Measurements from ENCODE around the gene CCNG2.

Gene CCNG2

DNA sequence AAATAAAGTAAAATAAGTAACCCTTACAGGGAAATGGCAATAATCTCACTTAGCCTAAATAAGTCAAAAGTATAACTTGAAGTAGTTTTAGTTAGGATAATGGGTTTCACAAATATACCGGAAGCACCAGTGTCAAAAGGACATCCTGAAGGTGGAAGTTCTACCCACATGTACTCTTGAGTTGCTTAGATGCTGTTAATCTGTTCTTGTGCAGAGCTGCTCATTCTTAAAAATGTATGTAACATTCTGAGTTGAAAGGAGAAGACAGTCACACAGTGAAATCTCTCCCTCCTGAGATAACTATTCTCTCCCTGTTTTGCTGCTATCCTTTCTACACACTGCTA is 11.2 kb upstream of the CCNG2 start:
- TF ChIP-seq EGR1 (IDR thresholded peaks at IDR 0.05) (no peak), CREB1 (IDR thresholded peaks at IDR 0.05; ENCODE audit: low read depth) (no peak), TEAD4 (IDR thresholded peaks at IDR 0.05) (no peak), NFIC (IDR thresholded peaks at IDR 0.05) (no peak), CEBPB (IDR thresholded peaks at IDR 0.05) (no peak), MAX (IDR thresholded peaks at IDR 0.05) (no peak), FOXM1 (IDR thresholded peaks at IDR 0.05; ENCODE audit: borderline replicate concordance, low read depth) (no peak), TCF12 (IDR thresholded peaks at IDR 0.05; ENCODE audit: low read depth) (no peak), TAF1 (IDR thresholded peaks at IDR 0.05; ENCODE audit: low read depth) (no peak), EP300 (IDR thresholded peaks at IDR 0.05; ENCODE audit: borderline replicate concordance) (no peak), ZBTB7A (IDR thresholded peaks at IDR 0.05; ENCODE audit: low read depth) (no peak), USF1 (IDR thresholded peaks at IDR 0.05) (no peak), RAD21 (IDR thresholded peaks at IDR 0.05; ENCODE audit: low read depth) (no peak), YY1 (IDR thresholded peaks at IDR 0.05; ENCODE audit: low read depth) (no peak), REST (IDR thresholded peaks at IDR 0.05; ENCODE audit: low read depth) (no peak)

DNA sequence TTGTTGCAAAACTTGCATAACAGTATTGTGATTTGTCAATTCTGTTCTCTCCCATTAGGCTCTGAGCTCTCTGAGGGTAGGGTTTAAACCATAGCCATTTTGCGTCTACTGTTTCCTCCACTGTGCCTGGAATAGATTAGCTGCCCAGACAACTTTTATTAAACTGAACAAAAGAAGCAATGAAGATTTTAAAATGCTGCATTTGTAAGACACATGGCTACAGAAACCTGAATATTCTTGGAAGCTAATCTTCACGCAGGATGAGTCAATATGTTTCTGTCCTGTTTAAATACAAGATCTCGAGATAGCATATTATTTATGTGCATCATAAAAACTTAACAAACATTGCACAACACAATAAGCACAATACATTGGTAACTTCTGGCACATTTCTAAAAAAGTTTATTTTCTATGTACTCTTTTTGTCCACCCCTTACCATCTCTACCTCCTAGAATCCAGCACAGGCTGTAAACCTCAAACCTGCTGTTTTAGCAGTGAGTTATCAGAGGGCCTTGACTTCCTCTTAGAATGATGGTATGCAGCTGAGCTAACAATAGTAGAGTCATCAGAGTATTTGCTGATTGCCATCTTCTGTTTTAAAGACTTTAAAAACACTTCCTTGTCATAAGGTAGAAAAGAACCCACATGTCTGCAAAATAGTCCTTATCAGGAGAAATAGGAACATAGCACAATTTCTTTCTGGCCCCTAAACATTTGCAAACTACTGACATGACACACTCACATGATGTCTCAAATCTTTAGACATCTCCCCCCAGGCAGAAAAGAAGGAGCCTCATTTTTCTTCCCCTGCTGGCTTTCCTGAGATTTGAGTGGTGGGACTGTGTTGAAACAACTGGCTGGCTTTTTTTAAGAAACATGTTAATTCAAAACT is 10.6 kb upstream of the CCNG2 start:
- no peak for TF ChIP-seq RAD21 (IDR thresholded peaks at IDR 0.05; ENCODE audit: low read depth)
- no peak for TF ChIP-seq MAX (IDR thresholded peaks at IDR 0.05)
- TF ChIP-seq FOXM1 (IDR thresholded peaks at IDR 0.05; ENCODE audit: borderline replicate concordance, low read depth), result no peak
- no peak for TF ChIP-seq USF1 (IDR thresholded peaks at IDR 0.05)
- TF ChIP-seq CREB1 (IDR thresholded peaks at IDR 0.05; ENCODE audit: low read depth), result no peak
- TF ChIP-seq EP300 (IDR thresholded peaks at IDR 0.05; ENCODE audit: borderline replicate concordance), result no peak
- no peak for TF ChIP-seq TEAD4 (IDR thresholded peaks at IDR 0.05)
- no peak for TF ChIP-seq TAF1 (IDR thresholded peaks at IDR 0.05; ENCODE audit: low read depth)
- TF ChIP-seq REST (IDR thresholded peaks at IDR 0.05; ENCODE audit: low read depth), result no peak
- TF ChIP-seq ZBTB7A (IDR thresholded peaks at IDR 0.05; ENCODE audit: low read depth), result no peak

DNA sequence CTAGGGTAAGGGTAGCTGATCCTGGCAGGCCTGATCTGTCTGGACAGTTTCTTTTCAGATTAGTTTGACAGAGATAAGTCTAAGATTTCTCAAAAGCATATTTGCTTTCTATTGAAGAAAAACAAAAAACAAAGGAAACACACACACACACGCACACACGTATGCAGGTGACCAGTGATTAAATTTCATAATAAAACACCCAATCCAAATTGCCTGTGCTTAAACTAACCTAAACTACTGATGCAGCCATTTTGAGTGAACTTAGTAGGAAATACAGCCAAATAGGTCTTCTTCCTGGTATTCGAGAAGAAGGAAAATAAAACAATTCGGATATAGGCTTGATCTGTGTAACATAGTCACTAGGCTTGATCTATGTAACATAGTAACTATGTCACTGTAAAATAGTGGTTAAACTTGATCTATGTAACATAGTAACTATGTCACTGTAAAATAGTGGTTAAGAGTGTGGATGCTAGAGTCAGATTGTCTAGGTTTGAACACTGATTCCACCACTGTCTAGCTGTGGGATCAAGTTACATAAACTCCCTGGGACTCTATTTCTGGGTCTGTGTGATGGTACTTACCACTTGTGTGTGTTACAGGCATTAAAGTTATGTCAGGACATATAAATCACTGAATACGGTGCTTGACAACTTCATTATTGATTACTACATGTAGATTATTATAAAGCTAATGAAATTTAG is 9.8 kb upstream of the CCNG2 start:
- TF ChIP-seq MAX (IDR thresholded peaks at IDR 0.05), result no peak
- TF ChIP-seq CEBPB (IDR thresholded peaks at IDR 0.05), result no peak
- TF ChIP-seq YY1 (IDR thresholded peaks at IDR 0.05; ENCODE audit: low read depth), result no peak
- TF ChIP-seq TEAD4 (IDR thresholded peaks at IDR 0.05), result no peak
- no peak for TF ChIP-seq EGR1 (IDR thresholded peaks at IDR 0.05)
- no peak for TF ChIP-seq TAF1 (IDR thresholded peaks at IDR 0.05; ENCODE audit: low read depth)
- no peak for TF ChIP-seq RAD21 (IDR thresholded peaks at IDR 0.05; ENCODE audit: low read depth)
- TF ChIP-seq ZBTB7A (IDR thresholded peaks at IDR 0.05; ENCODE audit: low read depth), result no peak
- no peak for TF ChIP-seq NFIC (IDR thresholded peaks at IDR 0.05)
- TF ChIP-seq USF1 (IDR thresholded peaks at IDR 0.05), result no peak
- no peak for TF ChIP-seq EP300 (IDR thresholded peaks at IDR 0.05; ENCODE audit: borderline replicate concordance)

GRCh38 chr4:77148078-77148477 is 8.9 kb upstream of the CCNG2 start:
- TF ChIP-seq REST (IDR thresholded peaks at IDR 0.05; ENCODE audit: low read depth) (no peak), CREB1 (IDR thresholded peaks at IDR 0.05; ENCODE audit: low read depth) (no peak), TEAD4 (IDR thresholded peaks at IDR 0.05) (no peak), USF1 (IDR thresholded peaks at IDR 0.05) (no peak), EGR1 (IDR thresholded peaks at IDR 0.05) (no peak), TAF1 (IDR thresholded peaks at IDR 0.05; ENCODE audit: low read depth) (no peak), ZBTB7A (IDR thresholded peaks at IDR 0.05; ENCODE audit: low read depth) (no peak), MAX (IDR thresholded peaks at IDR 0.05) (no peak), EP300 (IDR thresholded peaks at IDR 0.05; ENCODE audit: borderline replicate concordance) (no peak), YY1 (IDR thresholded peaks at IDR 0.05; ENCODE audit: low read depth) (no peak), RAD21 (IDR thresholded peaks at IDR 0.05; ENCODE audit: low read depth) (no peak), TCF12 (IDR thresholded peaks at IDR 0.05; ENCODE audit: low read depth) (no peak), NFIC (IDR thresholded peaks at IDR 0.05) (no peak), FOXM1 (IDR thresholded peaks at IDR 0.05; ENCODE audit: borderline replicate concordance, low read depth) (no peak), CEBPB (IDR thresholded peaks at IDR 0.05) (no peak)

All from Ishikawa (cell line).